GM23338 (cell line): ENCODE data around the gene NR2C2. TPM values are rescaled to one million over a fixed set of nuclear protein-coding genes. Genes with fewer than 3 reads are reported as not detected.

Source experiments
- ATAC-seq: fragments of 200-7000 bp; cut with Tn5 transposase; 3 replicates; pipeline ENCODE4 v1.9.1; 2020
- DNase-seq: peaks from one replicate; pipeline ENCODE4 v3.0.0-alpha.2; 2015; ENCODE audit warnings: low spot score
- H2AFZ ChIP-seq: fragments of 200-600 bp; sonication (generic); 2 replicates; pipeline ENCODE4 v1.8.0; 2016; ENCODE audit warnings: antibody characterized with exemption, mild to moderate bottlenecking, moderate library complexity
- H3F3A ChIP-seq: fragments of 200-600 bp; sonication (generic); replicated peaks from 2 replicates; pipeline ENCODE4 v1.8.0; 2017; ENCODE audit warnings: antibody characterized with exemption, mixed run types, low read depth
- H3K27ac ChIP-seq: fragments of 200-600 bp; sonication (generic); 2 replicates; pipeline ENCODE4 v1.6.1; 2016; ENCODE audit warnings: low read depth
- H3K27me3 ChIP-seq: fragments of 200-600 bp; sonication (generic); 2 replicates; pipeline ENCODE4 v1.8.0; 2016; ENCODE audit warnings: mild to moderate bottlenecking, mixed run types, moderate library complexity; ENCODE audit not compliant: insufficient read depth
- H3K36me3 ChIP-seq: fragments of 200-600 bp; sonication (generic); 2 replicates; pipeline ENCODE4 v1.8.0; 2016; ENCODE audit warnings: mild to moderate bottlenecking; ENCODE audit not compliant: insufficient read depth
- H3K4me1 ChIP-seq: fragments of 200-600 bp; sonication (generic); 2 replicates; pipeline ENCODE4 v1.8.0; 2016; ENCODE audit warnings: mild to moderate bottlenecking, moderate library complexity; ENCODE audit not compliant: insufficient read depth
- H3K4me2 ChIP-seq: fragments of 200-600 bp; sonication (generic); 2 replicates; pipeline ENCODE4 v1.7.1; 2017; ENCODE audit warnings: mixed run types
- H3K4me3 ChIP-seq: fragments of 200-600 bp; sonication (generic); 2 replicates; pipeline ENCODE4 v1.6.1; 2016; ENCODE audit warnings: mixed run types
- H3K79me2 ChIP-seq: fragments of 200-600 bp; sonication (generic); replicated peaks from 2 replicates; pipeline ENCODE4 v1.8.0; 2017; ENCODE audit warnings: mild to moderate bottlenecking; ENCODE audit not compliant: insufficient read depth
- H3K9me2 ChIP-seq: fragments of 200-600 bp; sonication (generic); 2 replicates; pipeline ENCODE4 v1.8.0; 2017; ENCODE audit not compliant: insufficient read depth
- H4K20me1 ChIP-seq: fragments of 200-600 bp; sonication (generic); replicated peaks from 2 replicates; pipeline ENCODE4 v1.8.0; 2017; ENCODE audit warnings: mild to moderate bottlenecking; ENCODE audit not compliant: insufficient read depth
- H3K27ac Mint-ChIP-seq: 2 replicates; pipeline ENCODE4 v1.8.0; 2020; ENCODE audit warnings: inconsistent platforms, mild to moderate bottlenecking, moderate library complexity, mixed read lengths
- H3K27me3 Mint-ChIP-seq: 3 replicates; pipeline ENCODE4 v1.8.0; 2022; ENCODE audit warnings: low read depth, mild to moderate bottlenecking, moderate library complexity, mixed read lengths, inconsistent platforms; ENCODE audit not compliant: insufficient read depth, poor library complexity
- H3K36me3 Mint-ChIP-seq: 3 replicates; pipeline ENCODE4 v1.8.0; 2021; ENCODE audit warnings: low read depth, mild to moderate bottlenecking, inconsistent platforms, moderate library complexity, mixed read lengths
- H3K4me1 Mint-ChIP-seq: 3 replicates; pipeline ENCODE4 v1.8.0; 2020; ENCODE audit warnings: mild to moderate bottlenecking, inconsistent platforms, mixed read lengths
- H3K4me3 Mint-ChIP-seq: 3 replicates; pipeline ENCODE4 v1.8.0; 2021; ENCODE audit warnings: moderate library complexity, mild to moderate bottlenecking, inconsistent platforms, mixed read lengths
- H3K9me3 Mint-ChIP-seq: 3 replicates; pipeline ENCODE4 v1.8.0; 2020; ENCODE audit warnings: moderate library complexity, mild to moderate bottlenecking, inconsistent platforms, mixed read lengths
- CREB1 ChIP-seq: fragments of 250-450 bp; sonication (Bioruptor Pico); IDR thresholded peaks from 2 replicates; pipeline ENCODE4 v1.5.0; 2020; ENCODE audit warnings: low read depth, mild to moderate bottlenecking, moderate library complexity
- CTCF ChIP-seq, 2 experiments: fragments of 200-600 bp in 1 of 2; sonication (generic) in 1 of 2; conservative IDR thresholded peaks; 2 replicates each; pipeline versions ENCODE4 v1.5.1 to v1.6.1; 2016 to 2017; ENCODE audit warnings: antibody characterized with exemption in 2 of 2, low read depth in 2 of 2, mild to moderate bottlenecking in 2 of 2, moderate library complexity in 1 of 2
- ETS1 ChIP-seq: IDR thresholded peaks from 2 replicates; pipeline ENCODE4 v1.6.1; 2016; ENCODE audit warnings: antibody characterized with exemption
- EZH2 ChIP-seq: fragments of 200-600 bp; sonication (generic); IDR thresholded peaks from one replicate; pipeline ENCODE4 v1.8.0; 2017; ENCODE audit warnings: antibody characterized with exemption, mild to moderate bottlenecking, low read depth; ENCODE audit not compliant: unreplicated experiment
- EZH2phosphoT487 ChIP-seq: fragments of 200-600 bp; sonication (generic); IDR thresholded peaks from one replicate; pipeline ENCODE4 v1.8.1; 2018; ENCODE audit warnings: antibody characterized with exemption; ENCODE audit not compliant: unreplicated experiment
- JUNB ChIP-seq: IDR thresholded peaks from one replicate; pipeline ENCODE4 v1.6.1; 2016; ENCODE audit warnings: antibody characterized with exemption; ENCODE audit not compliant: unreplicated experiment
- NANOG ChIP-seq: IDR thresholded peaks from 2 replicates; pipeline ENCODE4 v1.6.1; 2016; ENCODE audit warnings: antibody characterized with exemption, borderline replicate concordance
- POLR2AphosphoS5 ChIP-seq: IDR thresholded peaks from 2 replicates; pipeline ENCODE4 v1.6.1; 2016; ENCODE audit warnings: antibody characterized with exemption, low read depth
- REST ChIP-seq: IDR thresholded peaks from one replicate; pipeline ENCODE4 v1.6.1; 2018; ENCODE audit warnings: antibody characterized with exemption; ENCODE audit not compliant: unreplicated experiment
- STAT1 ChIP-seq: IDR thresholded peaks from one replicate; pipeline ENCODE4 v1.6.1; 2016; ENCODE audit warnings: antibody characterized with exemption; ENCODE audit not compliant: unreplicated experiment
- ZNF114 ChIP-seq: fragments of 250-450 bp; sonication (Bioruptor Pico); IDR thresholded peaks from 2 replicates; pipeline ENCODE4 v1.5.0; 2020; ENCODE audit warnings: mild to moderate bottlenecking, moderate library complexity
- polyA plus RNA-seq: library from polyadenylated mRNA; unstranded; fragments of >200 nt; fragmentation: Nextera tagmentation; extraction: Ambion mirVana; gene quantifications from 2 replicates; pipeline ENCODE4 v1.2.1, GENCODE V29; 2016
- total RNA-seq: library from RNA; depleted of rRNA; stranded (reverse); fragments of >200 nt; shearing (Covaris generic); gene quantifications from 2 replicates; pipeline ENCODE4 v1.2.3, GENCODE V29; 2014

The NR2C2 gene
- total and polyA plus RNA-seq, 2 experiments from 2014 or later: 12.0 to 57.2 TPM

- TF ChIP-seq EZH2phosphoT487 (no peak), ETS1 (no peak), ZNF114 (no peak), POLR2AphosphoS5 (no peak), CREB1 (CRISPR knock-in tag) (no peak), NANOG (no peak), STAT1 (no peak)
Observed at GRCh38 chr3:14949126-14949525, 1.7 kb downstream of the NR2C2 start (continued).

GRCh38 chr3:14950274-14950673 lies 2.9 kb downstream of the NR2C2 start:
- H3K27ac Mint-ChIP-seq: no peak overlapping the region
- Histone ChIP-seq H3K4me2 (no peak overlapping the region), H3K9me2 (no peaks in the 10 kb centered on the region), H3F3A (no peaks in the 10 kb centered on the region), H3K4me3 (no peak overlapping the region), H3K79me2 (peaks cover 87% of the 10 kb centered on the region), H4K20me1 (peaks cover 40% of the 10 kb centered on the region; the same call in 1 of the 2 replicates), H3K36me3 (peaks cover 7% of the 10 kb centered on the region; the same call in 1 of the 2 replicates), H3K27me3 (no peaks in the 10 kb centered on the region), H3K27ac (no peak overlapping the region), H2AFZ (no peak overlapping the region), H3K4me1 (peaks cover 27% of the 10 kb centered on the region)
- H3K4me1 Mint-ChIP-seq: peaks cover 33% of the 10 kb centered on the region
- no peak for DNase-seq
- H3K4me3 Mint-ChIP-seq: no peak overlapping the region
- ATAC-seq: no peak
- peaks cover 19% of the 10 kb centered on the region for H3K36me3 Mint-ChIP-seq
- no peaks in the 10 kb centered on the region for H3K9me3 Mint-ChIP-seq
- H3K27me3 Mint-ChIP-seq: peaks cover 3% of the 10 kb centered on the region
- TF ChIP-seq ZNF114: no peak
- TF ChIP-seq JUNB: no peak
- no peak for TF ChIP-seq NANOG
- no peak for TF ChIP-seq POLR2AphosphoS5
- no peak for TF ChIP-seq EZH2phosphoT487
- TF ChIP-seq EZH2: no peak
- TF ChIP-seq ETS1: no peak
- TF ChIP-seq CTCF (conservative IDR thresholded peaks at IDR 0.05; ENCODE audit: low read depth in 2 of 2): no peak
- TF ChIP-seq REST: no peak
- no peak for TF ChIP-seq STAT1
- no peak for TF ChIP-seq CREB1 (CRISPR knock-in tag)
